Fibroblast of peridontal ligament (primary cell): ENCODE results near the gene ZNF2.

Source experiments
- DNase-seq: peaks from one replicate; pipeline ENCODE4 v3.0.0-alpha.2; 2010; ENCODE audit errors: extremely low read depth

The ZNF2 gene

GRCh38 chr2:95206096-95206495 lies 40.5 kb downstream of the ZNF2 start:
- no peak for DNase-seq

- DNase-seq, result peak; percentile 75
These were observed 41.7 kb downstream of the ZNF2 start, which contains the start of gene ZNF892 for GRCh38 chr2:95207111-95207961. Gene ZNF892 (plus strand): TSS chr2:95207521. CDS start chr2:95207816, 295 bp downstream.

- DNase-seq, result no peak
These were observed 42.5 kb downstream of the ZNF2 start for GRCh38 chr2:95208106-95208505.

GRCh38 chr2:95215018-95215612 lies 49.5 kb downstream of the ZNF2 start:
- DNase-seq, result no peak

- DNase-seq, result no peak
These were observed 54.8 kb downstream of the ZNF2 start for GRCh38 chr2:95220449-95220848.

GRCh38 chr2:95225658-95226057 lies 60.0 kb downstream of the ZNF2 start:
- no peak for DNase-seq

GRCh38 chr2:95231723-95232122 lies 66.1 kb downstream of the ZNF2 start:
- peak; percentile 48 for DNase-seq

- no peak for DNase-seq
These were observed 66.6 kb downstream of the ZNF2 start for GRCh38 chr2:95232232-95232631.
